ENCODE data around the gene DNAH10. TPM values are rescaled to one million over a fixed set of nuclear protein-coding genes. Genes with fewer than 3 reads are reported as not detected.

DNAH10 gene
- total RNA-seq, 4 donors from 2014 or later: 0.14 to 0.20 TPM; not detected in 2

- Histone ChIP-seq H3K36me3 (no peaks in the 10 kb centered on the region), H3K9me3 (no peaks in the 10 kb centered on the region), H3K27me3 (no peaks in the 10 kb centered on the region), H3K27ac (no peak overlapping the region), H3K4me3 (no peak overlapping the region), H3K4me1 (peaks cover 0 to 5% (median 0%) of the 10 kb centered on the region in 4 donors)
- in situ Hi-C loops (cut with MboI; ENCODE audit: low pct_ligation_motif_present in 1 of 4, low pct_unique_long_range_greater_than_20kb in 1 of 4, low sequenced_read_pairs in 3 of 4) (no loop called here), intact Hi-C loops (cut with DNase I; ENCODE audit: low total_unique reads) (loop anchor here (1.0 kb wide), 1 partner anchor 16 kb away; no protein-coding TSS in a partner anchor)
- WGBS, 2 donors (ENCODE audit: low coverage in 1 of 2): 82 to 91% methylated on average over 4 of the region's 4 CpGs
- DNase-seq: no peak
- TF ChIP-seq EP300 (IDR thresholded peaks at IDR 0.05; ENCODE audit: low read depth): no peak
Measured at GRCh38 chr12:123951467-123951866, 189.4 kb downstream of the DNAH10 start.

- WGBS, 2 donors (ENCODE audit: low coverage in 1 of 2): 56% methylated on average over 2 of the region's 2 CpGs
- Histone ChIP-seq H3K4me3 (no peak overlapping the region), H3K36me3 (no peaks in the 10 kb centered on the region), H3K4me1 (peaks cover 0 to 5% (median 0%) of the 10 kb centered on the region in 4 donors), H3K27ac (no peak overlapping the region), H3K27me3 (no peaks in the 10 kb centered on the region), H3K9me3 (no peaks in the 10 kb centered on the region)
- intact Hi-C loops (cut with DNase I; ENCODE audit: low total_unique reads): no loop called here
- in situ Hi-C loops (cut with MboI; ENCODE audit: low pct_ligation_motif_present in 1 of 4, low pct_unique_long_range_greater_than_20kb in 1 of 4, low sequenced_read_pairs in 3 of 4): no loop called here
- TF ChIP-seq POLR2A (IDR thresholded peaks at IDR 0.05) (no peak), EP300 (IDR thresholded peaks at IDR 0.05; ENCODE audit: low read depth) (no peak), CTCF (IDR thresholded peaks at IDR 0.05) (no peak), POLR2AphosphoS5 (IDR thresholded peaks at IDR 0.05) (no peak)
- no peak for DNase-seq
Measured at GRCh38 chr12:123952037-123952436, 189.9 kb downstream of the DNAH10 start.

- 80 to 93% methylated on average over 2 to 10 of the region's 10 CpGs for WGBS, 2 donors (ENCODE audit: low coverage in 1 of 2)
Measured at GRCh38 chr12:123954647-123955350, 192.7 kb downstream of the DNAH10 start.

GRCh38 chr12:123956249-123956648, 194.1 kb downstream of the DNAH10 start:
- in situ Hi-C loops (cut with MboI; ENCODE audit: low pct_ligation_motif_present in 1 of 4, low pct_unique_long_range_greater_than_20kb in 1 of 4, low sequenced_read_pairs in 3 of 4): no loop called here
- DNase-seq: no peak
- H3K27ac ChIP-seq: no peak overlapping the region
- H3K27me3 ChIP-seq: no peaks in the 10 kb centered on the region
- intact Hi-C loops (cut with DNase I; ENCODE audit: low total_unique reads): no loop called here
- H3K4me1 ChIP-seq: peaks cover 0 to 14% (median 0%) of the 10 kb centered on the region in 4 donors
- WGBS, 2 donors (ENCODE audit: low coverage in 1 of 2): 53 to 61% methylated on average over 9 of the region's 9 CpGs
- H3K9me3 ChIP-seq: no peaks in the 10 kb centered on the region
- H3K36me3 ChIP-seq: no peaks in the 10 kb centered on the region
- no peak overlapping the region for H3K4me3 ChIP-seq
- TF ChIP-seq POLR2AphosphoS5 (IDR thresholded peaks at IDR 0.05): no peak

More at GRCh38 chr12:123954647-123955350, 192.7 kb downstream of the DNAH10 start:
- in situ Hi-C loops (cut with MboI; ENCODE audit: low pct_ligation_motif_present in 1 of 4, low pct_unique_long_range_greater_than_20kb in 1 of 4, low sequenced_read_pairs in 3 of 4) (no loop called here), intact Hi-C loops (cut with DNase I; ENCODE audit: low total_unique reads) (no loop called here)
- Histone ChIP-seq H3K4me1 (peaks cover 0 to 5% (median 0%) of the 10 kb centered on the region in 4 donors), H3K4me3 (no peak overlapping the region), H3K9me3 (no peaks in the 10 kb centered on the region), H3K36me3 (no peaks in the 10 kb centered on the region), H3K27me3 (no peaks in the 10 kb centered on the region), H3K27ac (no peak overlapping the region)
- TF ChIP-seq EP300 (IDR thresholded peaks at IDR 0.05; ENCODE audit: low read depth) (no peak), POLR2AphosphoS5 (IDR thresholded peaks at IDR 0.05) (no peak), POLR2A (IDR thresholded peaks at IDR 0.05) (no peak), CTCF (IDR thresholded peaks at IDR 0.05) (no peak)
- no peak for DNase-seq

GRCh38 chr12:123957196-123957595, 195.1 kb downstream of the DNAH10 start:
- WGBS, 2 donors (ENCODE audit: low coverage in 1 of 2): 90% methylated on average over 3 of the region's 3 CpGs; no CpG with 5 or more reads in 1 of the 2 donors
- intact Hi-C loops (cut with DNase I; ENCODE audit: low total_unique reads) (no loop called here), in situ Hi-C loops (cut with MboI; ENCODE audit: low pct_ligation_motif_present in 1 of 4, low pct_unique_long_range_greater_than_20kb in 1 of 4, low sequenced_read_pairs in 3 of 4) (no loop called here)
- Histone ChIP-seq H3K4me3 (no peak overlapping the region), H3K27ac (no peak overlapping the region), H3K27me3 (no peaks in the 10 kb centered on the region), H3K4me1 (peaks cover 0 to 20% (median 0%) of the 10 kb centered on the region in 4 donors), H3K36me3 (no peaks in the 10 kb centered on the region), H3K9me3 (no peaks in the 10 kb centered on the region)
- TF ChIP-seq CTCF (IDR thresholded peaks at IDR 0.05) (no peak), POLR2AphosphoS5 (IDR thresholded peaks at IDR 0.05) (no peak), EP300 (IDR thresholded peaks at IDR 0.05; ENCODE audit: low read depth) (no peak), POLR2A (IDR thresholded peaks at IDR 0.05) (no peak)
- DNase-seq: no peak
